GM06990 (cell line): ENCODE results near the gene PHC2.

Experiments used
- DNase-seq: peaks from one replicate; pipeline ENCODE4 v3.0.0-alpha.2; 2011; ENCODE audit not compliant: insufficient read length; ENCODE audit errors: extremely low read depth
- H3K27me3 ChIP-seq: replicated peaks from 2 replicates; pipeline ENCODE4 v1.6.0; 2011; ENCODE audit warnings: low read length; ENCODE audit not compliant: control insufficient read depth, insufficient read depth
- H3K36me3 ChIP-seq: 2 replicates; pipeline ENCODE4 v1.5.1; 2011; ENCODE audit warnings: low read length; ENCODE audit not compliant: control insufficient read depth, insufficient read depth
- H3K4me3 ChIP-seq: replicated peaks from 2 replicates; pipeline ENCODE4 v1.5.1; 2011; ENCODE audit warnings: low read depth, mild to moderate bottlenecking, control low read depth, low read length
- TF ChIP-seq, protein P1 (sequence below): IDR thresholded peaks from 2 replicates; pipeline ENCODE4 v1.5.1; 2011; ENCODE audit warnings: low read length, control low read depth, mild to moderate bottlenecking, inconsistent platforms; ENCODE audit not compliant: insufficient read depth, poor library complexity, severe bottlenecking

PHC2 gene

DNA sequence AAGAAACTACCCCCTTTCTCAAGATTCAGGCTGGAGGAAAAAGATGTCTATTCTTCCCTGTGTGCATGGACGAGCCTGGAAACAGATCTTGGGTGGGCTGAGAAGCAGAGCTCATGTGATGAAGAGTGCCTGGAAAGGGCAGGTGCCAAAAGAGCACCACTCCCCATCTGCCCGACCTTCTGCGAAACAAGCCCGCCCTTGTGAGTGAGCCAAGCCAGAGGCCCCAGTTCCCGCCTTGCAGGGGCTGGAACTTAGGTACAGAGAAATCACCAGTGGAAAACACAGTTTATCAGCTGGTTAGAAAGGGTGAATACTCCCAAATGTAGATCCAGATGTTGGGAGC is 83.3 kb downstream of the PHC2 start:
- Histone ChIP-seq H3K4me3 (no peak overlapping the region), H3K27me3 (no peaks in the 10 kb centered on the region)
- DNase-seq: no peak

DNA sequence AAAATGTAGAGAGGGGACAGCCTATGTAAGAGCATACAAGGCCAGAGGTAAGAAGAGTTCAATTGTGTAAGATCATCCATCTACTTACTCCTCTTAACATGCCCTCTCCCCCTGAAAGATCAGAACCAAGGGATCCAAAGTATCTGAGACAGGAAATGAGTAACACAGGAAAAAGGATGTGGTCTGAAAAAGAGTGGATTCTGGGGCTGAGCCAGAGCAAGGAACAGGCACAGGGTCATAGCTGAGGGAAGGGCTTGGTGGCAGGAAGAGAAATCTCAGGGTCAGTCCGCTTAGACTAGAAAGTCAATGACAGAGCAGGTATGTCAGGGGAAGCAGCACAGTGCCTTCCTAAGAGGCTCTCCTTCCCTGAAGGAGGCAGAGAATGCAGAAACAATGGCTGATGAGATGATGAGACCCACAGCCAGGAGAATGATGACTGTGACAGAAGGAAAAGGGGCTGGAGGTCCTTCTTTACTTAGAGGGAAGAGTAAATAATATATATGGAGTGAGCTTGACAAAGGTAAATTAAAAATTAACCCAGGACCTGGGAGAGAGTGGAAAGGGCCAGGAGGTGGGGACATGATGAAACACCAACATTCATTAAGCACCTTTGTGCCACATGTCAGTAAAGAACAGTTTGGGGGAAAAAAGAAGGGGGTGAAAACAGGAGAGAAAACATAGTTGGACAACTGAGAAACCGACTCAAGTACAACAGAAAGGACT is 83.8 kb downstream of the PHC2 start:
- no peak for DNase-seq
- TF ChIP-seq, protein P1, sequence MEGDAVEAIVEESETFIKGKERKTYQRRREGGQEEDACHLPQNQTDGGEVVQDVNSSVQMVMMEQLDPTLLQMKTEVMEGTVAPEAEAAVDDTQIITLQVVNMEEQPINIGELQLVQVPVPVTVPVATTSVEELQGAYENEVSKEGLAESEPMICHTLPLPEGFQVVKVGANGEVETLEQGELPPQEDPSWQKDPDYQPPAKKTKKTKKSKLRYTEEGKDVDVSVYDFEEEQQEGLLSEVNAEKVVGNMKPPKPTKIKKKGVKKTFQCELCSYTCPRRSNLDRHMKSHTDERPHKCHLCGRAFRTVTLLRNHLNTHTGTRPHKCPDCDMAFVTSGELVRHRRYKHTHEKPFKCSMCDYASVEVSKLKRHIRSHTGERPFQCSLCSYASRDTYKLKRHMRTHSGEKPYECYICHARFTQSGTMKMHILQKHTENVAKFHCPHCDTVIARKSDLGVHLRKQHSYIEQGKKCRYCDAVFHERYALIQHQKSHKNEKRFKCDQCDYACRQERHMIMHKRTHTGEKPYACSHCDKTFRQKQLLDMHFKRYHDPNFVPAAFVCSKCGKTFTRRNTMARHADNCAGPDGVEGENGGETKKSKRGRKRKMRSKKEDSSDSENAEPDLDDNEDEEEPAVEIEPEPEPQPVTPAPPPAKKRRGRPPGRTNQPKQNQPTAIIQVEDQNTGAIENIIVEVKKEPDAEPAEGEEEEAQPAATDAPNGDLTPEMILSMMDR: no peak
- no peak overlapping the region for H3K4me3 ChIP-seq
- no peaks in the 10 kb centered on the region for H3K36me3 ChIP-seq
- no peaks in the 10 kb centered on the region for H3K27me3 ChIP-seq

More for the DNA sequence above, 83.3 kb downstream of the PHC2 start:
- H3K36me3 ChIP-seq: no peaks in the 10 kb centered on the region
- TF ChIP-seq, protein P1: no peak

DNA sequence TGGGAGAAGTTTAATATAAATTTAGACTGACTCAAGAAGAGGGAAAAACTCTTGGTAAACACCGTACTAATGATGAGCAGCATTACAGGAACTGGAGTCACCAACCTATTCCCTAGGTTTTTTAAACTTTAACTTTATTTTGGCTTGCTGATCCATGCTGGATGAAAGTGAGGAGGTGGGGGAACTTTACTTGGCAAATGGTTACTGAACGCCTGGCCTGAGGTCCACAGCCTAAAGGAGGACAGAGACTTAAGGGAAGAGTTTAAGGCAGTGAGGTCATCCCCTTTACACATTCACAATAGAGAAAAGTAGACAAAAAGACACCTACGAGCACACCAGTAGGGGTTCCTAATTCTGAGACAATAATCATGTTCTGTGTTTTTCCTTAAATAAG is 84.4 kb downstream of the PHC2 start:
- no peaks in the 10 kb centered on the region for H3K36me3 ChIP-seq
- no peak for DNase-seq
- H3K4me3 ChIP-seq: no peak overlapping the region
- TF ChIP-seq, protein P1: no peak
- H3K27me3 ChIP-seq: no peaks in the 10 kb centered on the region

DNA sequence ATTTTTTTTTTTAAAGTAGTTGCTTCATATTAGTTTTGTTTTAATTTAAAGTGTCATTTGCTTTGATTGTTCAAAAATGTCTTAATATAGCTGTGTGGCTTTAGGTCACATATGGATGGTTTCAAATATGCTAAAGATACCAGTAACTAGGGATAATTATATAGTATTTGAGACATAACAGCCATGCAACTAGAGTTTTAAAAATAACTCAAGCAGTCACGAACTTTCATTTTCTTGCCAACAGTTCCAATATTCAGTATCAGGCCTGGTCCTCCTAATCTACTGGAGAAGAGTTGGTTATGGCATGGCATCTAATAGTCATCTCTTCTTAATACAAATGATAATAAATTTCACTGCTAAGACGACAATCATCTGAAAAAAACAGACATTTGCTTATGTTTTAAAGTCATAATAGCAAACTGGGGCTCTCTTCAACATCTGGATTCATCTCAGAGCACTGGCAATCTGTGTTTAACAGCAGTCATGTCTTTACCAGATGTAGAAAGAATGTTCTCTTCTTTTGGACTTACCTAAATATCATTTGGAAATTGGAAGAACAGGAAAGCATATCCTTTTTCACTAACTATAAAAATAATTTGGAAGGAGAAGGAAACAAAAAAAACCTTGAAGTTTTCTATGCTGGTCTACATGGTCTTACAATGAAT is 85.9 kb downstream of the PHC2 start:
- Histone ChIP-seq H3K36me3 (no peaks in the 10 kb centered on the region; the same call in 1 of the 2 replicates), H3K4me3 (no peak overlapping the region), H3K27me3 (no peaks in the 10 kb centered on the region)
- TF ChIP-seq, protein P1: no peak
- DNase-seq: no peak

DNA sequence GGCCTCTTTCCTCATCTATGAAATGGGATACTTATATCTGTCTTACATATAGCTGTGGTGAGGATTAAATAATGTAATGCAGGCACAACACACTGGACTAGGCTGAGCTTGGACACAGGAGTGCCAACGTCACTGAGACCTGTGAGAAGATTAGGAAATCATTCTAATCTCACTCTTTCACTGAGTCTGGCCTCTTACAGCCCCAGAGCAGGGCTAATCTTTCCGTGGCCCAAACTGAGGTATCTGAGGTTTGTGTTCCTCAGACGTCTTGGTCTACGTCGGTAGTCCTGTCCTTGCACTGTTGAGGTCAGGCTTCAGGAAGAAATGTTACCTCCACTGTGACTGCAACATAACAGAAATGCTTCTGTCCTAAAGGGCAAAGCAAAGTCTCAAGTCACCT is 87.4 kb downstream of the PHC2 start:
- Histone ChIP-seq H3K4me3 (no peak overlapping the region), H3K27me3 (no peaks in the 10 kb centered on the region), H3K36me3 (no peaks in the 10 kb centered on the region; the same call in 1 of the 2 replicates)
- TF ChIP-seq, protein P1: no peak
- no peak for DNase-seq
